ENCODE measurements around the gene NEURL1B. TPM values are rescaled to one million over a fixed set of nuclear protein-coding genes. Genes with fewer than 3 reads are reported as not detected.

NEURL1B gene
- total RNA-seq, 1 donor from 2014 or later, result 1.3 TPM

DNA sequence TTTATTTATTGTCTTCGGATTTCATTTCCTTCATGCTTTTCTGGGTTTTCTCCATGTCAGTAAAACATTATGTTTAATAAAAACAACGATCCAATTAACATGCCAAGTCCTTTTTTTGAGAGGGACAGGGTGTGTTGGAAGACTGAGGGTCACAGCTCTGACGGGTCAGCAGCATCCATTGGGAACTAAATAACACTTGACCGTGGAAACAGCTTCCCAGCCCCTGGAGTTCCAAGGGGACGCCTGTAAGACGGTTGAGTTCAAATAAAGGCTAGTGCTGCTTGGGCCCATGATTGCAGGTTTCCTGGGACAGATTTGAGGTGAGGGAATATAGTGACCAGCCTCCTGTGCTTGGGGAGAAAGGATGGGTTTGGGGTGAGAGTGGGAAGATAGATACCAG is 30.4 kb upstream of the NEURL1B start:
- intact Hi-C loops (cut with micrococcal nuclease), result no loop called here

DNA sequence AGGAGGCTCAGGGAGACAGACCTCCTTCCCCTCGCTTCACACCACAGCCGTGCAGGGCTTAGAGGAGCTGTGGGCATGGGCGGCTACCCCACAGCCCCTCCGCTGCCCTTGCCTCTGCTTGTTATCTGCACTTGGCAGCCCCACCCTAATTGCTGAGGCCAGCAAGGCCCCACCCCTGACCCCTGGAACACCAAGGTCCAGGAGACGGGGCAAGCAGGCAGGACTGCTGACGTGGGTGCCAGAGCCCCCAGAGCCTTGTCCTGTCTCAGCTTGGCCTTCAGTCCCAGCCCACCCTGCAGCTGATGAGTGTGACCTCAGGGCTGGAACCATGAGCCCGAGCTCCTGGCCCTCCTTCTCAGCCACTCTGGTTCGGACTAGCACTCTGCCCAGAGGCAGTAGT is 29.1 kb upstream of the NEURL1B start:
- intact Hi-C loops (cut with micrococcal nuclease), result no loop called here

GRCh38 chr5:172612771-172613170 is 28.3 kb upstream of the NEURL1B start:
- intact Hi-C loops (cut with micrococcal nuclease), result no loop called here

GRCh38 chr5:172616136-172616535 is 24.9 kb upstream of the NEURL1B start:
- intact Hi-C loops (cut with micrococcal nuclease), result no loop called here

DNA sequence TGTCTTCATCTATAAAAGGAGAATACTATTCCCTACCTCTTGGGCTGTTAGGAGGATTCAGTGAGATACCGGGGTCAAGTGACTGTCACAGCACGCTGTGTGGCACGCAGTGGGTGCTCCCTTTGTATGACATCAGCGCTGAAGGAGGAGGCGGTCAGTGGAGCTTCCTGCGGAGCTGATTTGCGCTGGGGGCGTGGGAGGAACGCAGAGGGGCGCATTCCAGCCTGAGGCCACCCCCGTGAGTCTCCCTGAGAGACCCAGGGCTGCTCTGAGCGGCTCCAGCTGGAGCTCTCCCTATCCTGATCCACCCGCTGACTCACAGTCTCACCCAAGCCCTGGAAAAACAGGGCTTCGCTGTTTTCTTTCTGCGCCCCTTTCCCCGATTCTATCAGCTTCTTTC is 24.3 kb upstream of the NEURL1B start:
- intact Hi-C loops (cut with micrococcal nuclease), result no loop called here

GRCh38 chr5:172617817-172618216 is 23.2 kb upstream of the NEURL1B start:
- intact Hi-C loops (cut with micrococcal nuclease), result no loop called here

- intact Hi-C loops (cut with micrococcal nuclease), result no loop called here
Measured at GRCh38 chr5:172618574-172619365, 22.3 kb upstream of the NEURL1B start.

- intact Hi-C loops (cut with micrococcal nuclease), result no loop called here
Measured at GRCh38 chr5:172620506-172620905, 20.6 kb upstream of the NEURL1B start.

DNA sequence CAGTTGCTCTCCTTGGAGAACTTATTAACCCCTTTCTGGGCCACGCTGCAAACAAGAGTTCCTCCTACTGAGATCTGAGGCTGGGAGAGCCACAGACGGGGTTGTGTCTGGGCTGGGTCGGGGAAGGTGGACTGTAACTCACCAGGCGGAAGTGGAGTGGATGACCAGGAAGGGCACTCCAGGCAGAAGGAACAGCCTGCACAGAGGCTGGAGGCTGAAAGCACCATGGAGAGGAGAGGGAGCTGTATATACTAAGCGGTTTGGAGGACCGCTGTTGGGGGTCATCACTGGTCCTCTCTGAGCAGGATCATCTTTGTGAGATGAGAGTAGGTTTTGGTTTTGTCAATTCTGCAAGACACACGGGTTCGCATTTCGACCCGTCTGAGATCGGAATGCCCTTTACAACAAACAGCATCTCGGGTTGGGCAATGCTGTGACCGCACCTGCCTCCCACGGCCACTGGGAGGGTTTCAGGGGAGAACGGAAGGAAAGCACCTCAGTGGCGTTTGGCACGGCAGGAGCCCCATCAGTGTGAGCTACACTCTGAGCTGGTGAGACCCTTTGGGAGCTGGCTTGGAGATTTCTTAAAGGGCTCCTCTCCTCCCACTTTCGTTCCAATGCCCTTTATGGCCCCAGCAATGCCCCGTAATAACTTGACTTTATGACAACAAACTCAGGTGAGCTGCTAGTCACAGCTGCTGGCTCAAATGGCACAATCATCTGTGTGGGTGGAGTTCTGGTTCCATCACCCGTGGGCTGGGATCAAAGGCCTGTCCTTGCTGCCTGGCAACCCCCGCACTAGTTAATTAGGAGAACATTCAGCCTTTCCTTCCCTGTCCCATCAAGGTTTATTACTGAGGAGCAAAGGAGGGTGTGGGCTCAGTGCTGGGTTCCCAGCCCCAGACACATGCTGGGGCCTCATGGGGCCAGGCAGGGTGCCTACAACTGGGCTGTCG is 18.7 kb upstream of the NEURL1B start:
- intact Hi-C loops (cut with micrococcal nuclease), result no loop called here

- intact Hi-C loops (cut with micrococcal nuclease), result no loop called here
Measured at GRCh38 chr5:172623313-172623980, 17.6 kb upstream of the NEURL1B start.

DNA sequence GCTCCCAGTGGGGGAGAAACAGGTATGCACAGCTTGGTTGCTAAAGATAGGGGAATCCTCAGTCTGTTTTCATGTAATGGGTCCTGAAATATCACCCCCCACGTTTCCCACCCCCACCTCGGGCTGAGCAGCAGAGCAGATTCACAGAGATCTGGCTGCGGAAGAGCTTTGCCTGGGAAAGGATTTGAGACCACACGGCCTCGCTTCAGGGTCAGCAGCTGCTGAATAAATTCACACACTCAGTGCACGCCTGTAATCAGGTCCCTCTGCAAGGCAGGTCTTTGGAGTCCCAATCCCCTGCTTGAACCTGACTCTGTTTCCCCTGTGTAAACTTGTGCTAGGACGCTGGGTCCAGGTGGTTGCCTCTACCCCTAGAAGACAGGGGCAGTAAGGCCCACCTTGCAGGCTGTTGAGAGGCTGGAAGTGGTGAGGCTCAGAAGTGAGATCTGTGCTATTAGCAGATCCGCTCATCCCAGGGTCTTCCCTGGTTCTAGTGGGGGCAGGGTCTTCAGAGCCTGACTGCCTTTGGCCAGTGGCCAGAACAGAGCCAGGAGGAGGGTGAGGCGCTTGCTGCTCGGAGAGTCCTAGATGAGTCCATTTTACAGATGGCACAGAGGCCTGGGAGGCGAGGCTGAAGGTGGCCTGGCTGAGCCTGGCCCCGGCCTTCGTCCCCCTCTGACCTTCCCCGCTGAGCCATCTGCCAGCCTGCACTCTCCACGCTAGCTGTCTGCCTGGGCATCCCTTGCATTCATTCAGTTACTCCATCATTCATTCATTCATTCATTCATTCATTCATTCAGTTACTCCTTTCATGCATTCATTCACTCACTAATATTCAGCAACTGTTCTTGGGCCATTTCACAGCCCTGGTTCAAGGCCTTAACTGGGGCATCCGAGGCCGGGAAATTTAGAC is 16.7 kb upstream of the NEURL1B start:
- intact Hi-C loops (cut with micrococcal nuclease), result no loop called here

DNA sequence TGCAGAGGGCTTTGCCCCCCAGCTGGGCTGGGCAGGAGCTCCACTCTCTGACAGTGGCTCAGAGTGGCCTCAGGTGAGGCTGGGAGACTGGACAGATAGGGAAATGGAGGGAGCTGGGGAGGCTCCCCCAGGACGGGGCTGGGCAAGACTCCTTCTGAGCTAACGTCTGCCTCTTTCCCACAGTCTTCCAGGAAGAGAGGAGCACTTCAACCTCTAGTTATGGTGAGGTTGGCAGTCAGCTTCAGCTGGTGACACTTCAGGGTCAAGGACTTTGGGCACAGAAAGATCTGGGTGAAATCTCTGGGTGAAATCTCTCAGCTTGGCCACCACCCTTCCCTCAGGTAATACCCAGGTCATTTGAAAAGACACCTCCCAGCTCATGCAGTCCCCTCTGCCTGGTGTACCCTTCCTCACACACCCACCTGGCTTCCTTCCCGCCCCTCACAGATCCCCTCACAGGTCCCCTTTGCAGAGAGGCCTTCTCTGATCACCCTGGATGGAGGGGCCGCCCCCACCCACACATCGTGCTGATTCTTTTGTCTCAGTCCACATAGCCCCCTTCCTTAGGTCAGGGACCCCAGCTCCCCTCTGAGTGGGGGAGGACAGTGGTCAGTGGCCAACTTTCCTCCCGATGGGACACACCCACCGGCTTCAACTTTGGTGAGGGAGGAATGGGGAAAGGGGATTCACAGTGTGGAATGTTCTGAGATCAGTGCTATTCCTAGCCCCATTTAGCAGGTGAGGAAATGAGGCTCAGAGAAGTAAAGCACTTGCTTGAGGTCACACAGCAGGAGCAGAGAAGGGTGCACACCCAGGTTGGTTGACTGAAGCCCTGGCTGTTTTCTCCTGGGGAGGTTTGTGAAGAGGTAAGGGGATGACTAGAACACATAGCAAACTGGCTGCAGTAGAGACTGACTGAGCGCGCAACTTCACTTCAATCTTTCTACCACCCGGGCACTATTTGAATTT is 15.8 kb upstream of the NEURL1B start:
- intact Hi-C loops (cut with micrococcal nuclease), result no loop called here

- intact Hi-C loops (cut with micrococcal nuclease), result no loop called here
Measured at GRCh38 chr5:172626031-172626581, 15.0 kb upstream of the NEURL1B start.

DNA sequence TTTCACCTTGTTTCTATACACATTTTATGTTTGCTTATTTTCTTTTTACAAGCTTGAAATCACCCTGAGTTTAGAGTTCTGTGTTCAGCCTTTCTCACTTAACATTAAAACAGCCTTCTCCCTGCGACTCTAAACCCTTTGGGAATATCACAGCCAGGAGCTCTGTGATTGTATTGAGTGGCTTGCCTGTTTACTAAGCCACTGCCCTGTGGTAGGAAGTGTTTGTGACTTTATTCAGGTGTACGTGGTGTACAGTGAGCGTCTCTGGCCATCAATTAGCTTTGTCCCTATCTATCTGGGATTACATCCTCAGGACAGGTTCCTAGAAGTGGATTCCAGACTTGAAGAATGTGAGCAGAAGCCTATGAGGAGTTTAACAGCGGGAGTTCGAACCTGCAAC is 11.0 kb upstream of the NEURL1B start:
- intact Hi-C loops (cut with micrococcal nuclease), result no loop called here

- intact Hi-C loops (cut with micrococcal nuclease), result no loop called here
Measured at GRCh38 chr5:172630482-172630881, 10.6 kb upstream of the NEURL1B start.

GRCh38 chr5:172630986-172631385 is 10.1 kb upstream of the NEURL1B start:
- intact Hi-C loops (cut with micrococcal nuclease), result no loop called here

DNA sequence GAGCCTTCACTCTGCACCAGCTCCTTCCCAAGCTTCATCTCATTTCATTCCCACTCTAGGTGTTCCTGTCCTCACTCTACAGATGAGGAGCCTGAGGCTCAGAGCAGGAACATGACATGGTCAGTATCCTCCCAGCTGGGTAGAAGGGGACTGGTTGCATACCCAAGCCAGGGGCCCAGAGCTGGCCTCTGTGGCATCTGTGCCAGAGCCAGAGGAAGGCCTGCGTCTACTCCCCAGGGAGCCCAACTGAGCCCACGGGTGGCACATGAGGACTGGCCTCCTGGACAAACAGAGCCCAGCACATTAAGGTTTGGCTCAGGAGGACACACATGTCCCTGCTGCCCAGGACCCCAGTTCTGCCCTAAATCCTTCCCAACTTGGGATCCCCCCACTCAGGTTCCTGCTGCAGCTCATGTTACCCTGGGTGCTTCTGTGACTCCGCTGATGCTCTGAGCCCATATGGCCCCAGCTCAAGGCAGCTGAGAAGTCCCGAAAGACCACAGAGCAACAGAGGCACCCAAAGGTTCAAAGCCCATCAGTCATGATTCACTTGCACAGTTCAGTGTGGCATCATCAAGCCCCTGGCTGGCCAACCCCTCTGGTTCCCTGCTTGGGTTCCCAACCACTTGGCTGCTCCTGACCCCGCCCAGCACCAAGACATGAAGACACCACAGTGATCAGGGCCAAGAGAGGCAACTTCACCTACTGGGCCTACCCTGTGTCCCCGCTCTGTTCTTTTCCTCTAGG is 8.5 kb upstream of the NEURL1B start:
- intact Hi-C loops (cut with micrococcal nuclease), result no loop called here

DNA sequence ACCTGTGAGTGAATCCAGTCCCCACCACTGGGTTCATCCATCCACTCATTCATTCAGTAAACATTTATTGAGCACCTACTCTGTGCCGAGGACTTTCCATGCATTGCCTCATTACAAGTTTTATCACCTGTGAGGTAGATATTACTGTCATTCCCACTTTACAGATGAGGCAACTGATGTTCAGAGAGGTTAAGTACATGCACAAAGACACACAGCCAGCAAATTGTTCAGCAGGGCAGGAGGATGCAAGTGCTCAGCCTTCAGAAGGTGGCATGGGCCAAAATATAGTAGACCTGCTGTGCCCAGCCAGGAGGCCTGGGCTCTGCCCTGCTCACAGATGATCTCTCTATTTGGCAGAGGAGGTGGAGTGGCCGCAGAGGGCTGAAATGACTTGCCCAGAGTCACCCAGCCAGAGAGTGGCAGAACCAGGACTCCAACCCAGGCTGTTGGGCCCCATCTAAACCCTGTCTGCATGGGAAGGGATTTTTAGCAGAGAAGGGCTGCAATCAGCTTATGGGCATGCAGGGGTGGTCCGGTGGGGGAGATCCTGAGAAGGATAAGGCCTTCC is 7.6 kb upstream of the NEURL1B start:
- intact Hi-C loops (cut with micrococcal nuclease), result no loop called here
